Pons (tissue), 1 donor: ENCODE measurements around the gene BLTP2.
"Not testable (repeated sequence)": the region's sequence is repeated elsewhere in the genome, so short reads cannot be mapped to it uniquely, and the experiment has no call there.

ENCODE experiments used
- DNase-seq: peaks from one replicate; pipeline ENCODE4 v3.0.0-alpha.2; 2016; ENCODE audit warnings: low spot score

The BLTP2 gene

GRCh38 chr17:28646039-28646754 lies 1.2 kb upstream of the BLTP2 start:
- DNase-seq: no peak

GRCh38 chr17:28645576-28645939 lies 600 bp upstream of the BLTP2 start:
- no peak for DNase-seq

- peak; percentile 50 for DNase-seq
Measured at GRCh38 chr17:28643983-28644786, 773 bp downstream of the BLTP2 start.

GRCh38 chr17:28641579-28641978 lies 3.4 kb downstream of the BLTP2 start:
- no peak for DNase-seq

- DNase-seq: no peak
Measured at GRCh38 chr17:28635506-28635905, 9.5 kb downstream of the BLTP2 start.

GRCh38 chr17:28634206-28634865 lies 10.6 kb downstream of the BLTP2 start:
- DNase-seq: no peak

- DNase-seq: no peak
Measured at GRCh38 chr17:28626818-28627217, 18.1 kb downstream of the BLTP2 start.

GRCh38 chr17:28624148-28624547 lies 20.8 kb downstream of the BLTP2 start:
- DNase-seq: no peak

- DNase-seq: peak; percentile 32
Measured at GRCh38 chr17:28623696-28624095, 21.3 kb downstream of the BLTP2 start.

GRCh38 chr17:28622186-28622585 lies 22.8 kb downstream of the BLTP2 start:
- DNase-seq: no peak

- no peak for DNase-seq
Measured at GRCh38 chr17:28620010-28620409, 24.9 kb downstream of the BLTP2 start.

GRCh38 chr17:28618464-28618863 lies 26.5 kb downstream of the BLTP2 start:
- DNase-seq: no peak

- no peak for DNase-seq
Measured at GRCh38 chr17:28616281-28616680, 28.7 kb downstream of the BLTP2 start.

GRCh38 chr17:28615260-28615940 lies 29.6 kb downstream of the BLTP2 start:
- no peak for DNase-seq

GRCh38 chr17:28613931-28614381 lies 31.0 kb downstream of the BLTP2 start, which contains the start of gene RSKR:
RSKR (minus strand) TSS chr17:28614185; CDS start chr17:28614161, 24 bp downstream.
- no peak for DNase-seq

- peak; percentile 58 for DNase-seq
Measured at GRCh38 chr17:28612936-28613872, 31.8 kb downstream of the BLTP2 start.

GRCh38 chr17:28612531-28612930 lies 32.4 kb downstream of the BLTP2 start:
- no peak for DNase-seq

GRCh38 chr17:28610376-28610775 lies 34.6 kb downstream of the BLTP2 start:
- DNase-seq: no peak

- not testable (repeated sequence) for DNase-seq
Measured at GRCh38 chr17:28604031-28604430, 40.9 kb downstream of the BLTP2 start.

- DNase-seq: peak; percentile 49
Measured at GRCh38 chr17:28599311-28600184, 45.4 kb downstream of the BLTP2 start.
